ENCODE results near the gene PDHX.

DNA sequence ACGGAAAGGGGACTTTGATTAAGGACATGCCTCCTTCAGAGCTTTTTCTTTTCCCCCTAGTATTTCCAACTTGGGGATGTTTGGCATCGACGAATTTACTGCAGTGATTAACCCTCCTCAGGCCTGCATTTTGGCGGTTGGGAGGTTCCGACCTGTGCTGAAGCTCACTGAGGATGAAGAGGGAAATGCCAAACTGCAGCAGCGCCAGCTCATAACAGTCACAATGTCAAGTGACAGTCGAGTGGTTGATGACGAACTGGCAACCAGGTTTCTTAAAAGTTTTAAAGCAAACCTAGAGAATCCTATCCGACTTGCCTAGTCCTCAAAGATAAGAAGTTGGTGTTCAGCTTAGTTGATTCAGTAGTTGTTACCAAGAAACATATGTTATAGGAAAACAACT lies 78.4 kb downstream of the PDHX start:
- TF ChIP-seq POLR2A (IDR thresholded peaks at IDR 0.05): no peak
- TF ChIP-seq, protein P1, sequence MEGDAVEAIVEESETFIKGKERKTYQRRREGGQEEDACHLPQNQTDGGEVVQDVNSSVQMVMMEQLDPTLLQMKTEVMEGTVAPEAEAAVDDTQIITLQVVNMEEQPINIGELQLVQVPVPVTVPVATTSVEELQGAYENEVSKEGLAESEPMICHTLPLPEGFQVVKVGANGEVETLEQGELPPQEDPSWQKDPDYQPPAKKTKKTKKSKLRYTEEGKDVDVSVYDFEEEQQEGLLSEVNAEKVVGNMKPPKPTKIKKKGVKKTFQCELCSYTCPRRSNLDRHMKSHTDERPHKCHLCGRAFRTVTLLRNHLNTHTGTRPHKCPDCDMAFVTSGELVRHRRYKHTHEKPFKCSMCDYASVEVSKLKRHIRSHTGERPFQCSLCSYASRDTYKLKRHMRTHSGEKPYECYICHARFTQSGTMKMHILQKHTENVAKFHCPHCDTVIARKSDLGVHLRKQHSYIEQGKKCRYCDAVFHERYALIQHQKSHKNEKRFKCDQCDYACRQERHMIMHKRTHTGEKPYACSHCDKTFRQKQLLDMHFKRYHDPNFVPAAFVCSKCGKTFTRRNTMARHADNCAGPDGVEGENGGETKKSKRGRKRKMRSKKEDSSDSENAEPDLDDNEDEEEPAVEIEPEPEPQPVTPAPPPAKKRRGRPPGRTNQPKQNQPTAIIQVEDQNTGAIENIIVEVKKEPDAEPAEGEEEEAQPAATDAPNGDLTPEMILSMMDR (IDR thresholded peaks at IDR 0.05): no peak
- no peak for TF ChIP-seq EP300 (IDR thresholded peaks at IDR 0.05)

All from ovary (tissue), 3 donors.